Measurements from ENCODE around the gene ARID2.

ARID2 gene

GRCh38 chr12:45831590-45831989 lies 102.1 kb downstream of the ARID2 start:
- no peaks in the 10 kb centered on the region for H3F3A ChIP-seq (ENCODE audit: control insufficient read depth, insufficient read depth)
- peaks cover 31% of the 10 kb centered on the region for H3K36me3 ChIP-seq (ENCODE audit: control insufficient read depth, low read length)
- H3K4me3 ChIP-seq (ENCODE audit: low read length) = no peak overlapping the region
- H3K27ac ChIP-seq (ENCODE audit: low read depth, low read length) = no peak overlapping the region
- H3K79me2 ChIP-seq (ENCODE audit: control insufficient read depth, low read length) = no peaks in the 10 kb centered on the region; the same call in 1 of the 2 replicates
- H3K9me2 ChIP-seq (replicated peaks; ENCODE audit: control insufficient read depth, low read length) = no peaks in the 10 kb centered on the region
- H3K4me1 ChIP-seq (ENCODE audit: control insufficient read depth, low read length) = 0 out of 2 replicates have a peak, but pooled peaks cover 3% of the 10 kb centered on the region
- no peaks in the 10 kb centered on the region for H3K27me3 ChIP-seq (ENCODE audit: control insufficient read depth, low read length)
- no peaks in the 10 kb centered on the region for H3K9me3 ChIP-seq (ENCODE audit: control insufficient read depth, insufficient read depth, low read length)
- H3K4me2 ChIP-seq (ENCODE audit: low read length) = no peak overlapping the region
- no peaks in the 10 kb centered on the region for H4K20me1 ChIP-seq (ENCODE audit: control insufficient read depth, insufficient read depth, low read depth, low read length)
- TF ChIP-seq CTCF (IDR thresholded peaks at IDR 0.05; ENCODE audit: low read depth, low read length, poor library complexity, severe bottlenecking) = no peak

- Histone ChIP-seq H3F3A (ENCODE audit: control insufficient read depth, insufficient read depth) (no peaks in the 10 kb centered on the region), H3K36me3 (ENCODE audit: control insufficient read depth, low read length) (peaks cover 31% of the 10 kb centered on the region), H3K4me2 (ENCODE audit: low read length) (no peak overlapping the region), H3K27ac (ENCODE audit: low read depth, low read length) (no peak overlapping the region), H3K9me2 (replicated peaks; ENCODE audit: control insufficient read depth, low read length) (no peaks in the 10 kb centered on the region), H3K4me1 (ENCODE audit: control insufficient read depth, low read length) (0 out of 2 replicates have a peak, but pooled peaks cover 3% of the 10 kb centered on the region), H3K79me2 (ENCODE audit: control insufficient read depth, low read length) (no peaks in the 10 kb centered on the region; the same call in 1 of the 2 replicates), H3K4me3 (ENCODE audit: low read length) (no peak overlapping the region), H4K20me1 (ENCODE audit: control insufficient read depth, insufficient read depth, low read depth, low read length) (no peaks in the 10 kb centered on the region), H3K27me3 (ENCODE audit: control insufficient read depth, low read length) (no peaks in the 10 kb centered on the region), H3K9me3 (ENCODE audit: control insufficient read depth, insufficient read depth, low read length) (no peaks in the 10 kb centered on the region)
- TF ChIP-seq CTCF (IDR thresholded peaks at IDR 0.05; ENCODE audit: low read depth, low read length, poor library complexity, severe bottlenecking) (no peak), EZH2phosphoT487 (IDR thresholded peaks at IDR 0.05; ENCODE audit: borderline replicate concordance, low read length) (no peak)
Measured at GRCh38 chr12:45833401-45833800, 103.9 kb downstream of the ARID2 start.

DNA sequence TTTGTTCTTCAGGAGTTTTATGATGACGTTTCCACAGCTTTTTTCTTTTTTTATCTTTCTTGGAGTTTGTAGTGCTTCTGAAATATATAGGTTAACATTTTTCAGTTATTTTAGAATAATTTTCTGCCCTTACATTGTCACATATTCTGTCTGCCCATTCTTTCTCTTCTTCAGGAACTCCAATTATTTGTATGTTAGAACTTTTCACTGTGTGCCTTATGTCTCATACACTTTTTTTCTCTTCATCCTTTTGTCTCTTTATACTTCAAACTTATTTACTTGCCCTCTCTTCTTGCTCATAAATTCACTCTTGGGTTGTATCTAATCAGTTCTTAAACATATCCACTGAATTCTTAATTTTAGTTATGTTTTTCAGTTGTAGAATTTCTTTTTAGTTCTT lies 105.3 kb downstream of the ARID2 start:
- H3F3A ChIP-seq (ENCODE audit: control insufficient read depth, insufficient read depth) = no peaks in the 10 kb centered on the region
- H3K9me2 ChIP-seq (replicated peaks; ENCODE audit: control insufficient read depth, low read length) = no peaks in the 10 kb centered on the region
- H3K27me3 ChIP-seq (ENCODE audit: control insufficient read depth, low read length) = no peaks in the 10 kb centered on the region
- no peak for TF ChIP-seq EZH2phosphoT487 (IDR thresholded peaks at IDR 0.05; ENCODE audit: borderline replicate concordance, low read length)
- no peak for TF ChIP-seq CTCF (IDR thresholded peaks at IDR 0.05; ENCODE audit: low read depth, low read length, poor library complexity, severe bottlenecking)
- H3K4me2 ChIP-seq (ENCODE audit: low read length) = no peak overlapping the region
- no peaks in the 10 kb centered on the region for H3K9me3 ChIP-seq (ENCODE audit: control insufficient read depth, insufficient read depth, low read length)
- no peak overlapping the region for H3K27ac ChIP-seq (ENCODE audit: low read depth, low read length)
- no peaks in the 10 kb centered on the region for H4K20me1 ChIP-seq (ENCODE audit: control insufficient read depth, insufficient read depth, low read depth, low read length)
- H3K36me3 ChIP-seq (ENCODE audit: control insufficient read depth, low read length) = peaks cover 40% of the 10 kb centered on the region
- H3K4me1 ChIP-seq (ENCODE audit: control insufficient read depth, low read length) = 0 out of 2 replicates have a peak, but pooled peaks cover 3% of the 10 kb centered on the region
- H3K4me3 ChIP-seq (ENCODE audit: low read length) = no peak overlapping the region
- no peaks in the 10 kb centered on the region; the same call in 1 of the 2 replicates for H3K79me2 ChIP-seq (ENCODE audit: control insufficient read depth, low read length)

All from DOHH2 (cell line).